ENCODE measurements around the gene CLRN1.
"Not testable (repeated sequence)": the region's sequence is repeated elsewhere in the genome, so short reads cannot be mapped to it uniquely, and the experiment has no call there.

The CLRN1 gene

GRCh38 chr3:151002003-151002981, 29.8 kb upstream of the CLRN1 start:
- H3K4me1 ChIP-seq (ENCODE audit: control insufficient read depth, insufficient read depth, low read length): no peaks in the 10 kb centered on the region
- no peak overlapping the region for H3K9ac ChIP-seq (ENCODE audit: low read length)
- no peak overlapping the region for H3K27ac ChIP-seq (ENCODE audit: low read depth, low read length)
- no peaks in the 10 kb centered on the region for H3K36me3 ChIP-seq (ENCODE audit: control insufficient read depth, insufficient read depth, low read length)
- H3K4me3 ChIP-seq (ENCODE audit: low read length): no peak overlapping the region
- no peaks in the 10 kb centered on the region for H3K27me3 ChIP-seq (ENCODE audit: control insufficient read depth, insufficient read depth, low read length)

DNA sequence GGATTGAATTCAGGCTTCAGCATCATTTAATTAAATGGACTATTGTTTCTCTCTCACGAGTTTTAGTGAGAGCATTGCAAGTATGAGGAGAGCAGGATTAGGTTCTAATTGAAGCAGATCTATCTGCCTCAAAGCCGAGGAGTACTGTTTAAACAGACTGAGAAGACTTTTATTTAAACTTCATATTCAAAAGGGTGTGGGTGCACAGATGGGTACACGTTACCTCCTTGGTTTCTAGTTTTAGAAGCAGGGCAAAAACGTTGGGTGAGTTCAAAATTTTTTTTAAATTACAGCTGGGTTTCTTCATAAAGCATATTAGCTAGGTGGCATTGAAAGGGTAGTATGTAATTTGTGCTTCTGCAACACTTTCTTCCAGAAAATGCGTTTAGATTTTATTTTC, 26.5 kb upstream of the CLRN1 start:
- Histone ChIP-seq H3K27ac (ENCODE audit: low read depth, low read length) (no peak overlapping the region), H3K36me3 (ENCODE audit: control insufficient read depth, insufficient read depth, low read length) (no peaks in the 10 kb centered on the region), H3K27me3 (ENCODE audit: control insufficient read depth, insufficient read depth, low read length) (no peaks in the 10 kb centered on the region), H3K4me1 (ENCODE audit: control insufficient read depth, insufficient read depth, low read length) (no peaks in the 10 kb centered on the region), H3K9ac (ENCODE audit: low read length) (no peak overlapping the region), H3K4me3 (ENCODE audit: low read length) (no peak overlapping the region)

DNA sequence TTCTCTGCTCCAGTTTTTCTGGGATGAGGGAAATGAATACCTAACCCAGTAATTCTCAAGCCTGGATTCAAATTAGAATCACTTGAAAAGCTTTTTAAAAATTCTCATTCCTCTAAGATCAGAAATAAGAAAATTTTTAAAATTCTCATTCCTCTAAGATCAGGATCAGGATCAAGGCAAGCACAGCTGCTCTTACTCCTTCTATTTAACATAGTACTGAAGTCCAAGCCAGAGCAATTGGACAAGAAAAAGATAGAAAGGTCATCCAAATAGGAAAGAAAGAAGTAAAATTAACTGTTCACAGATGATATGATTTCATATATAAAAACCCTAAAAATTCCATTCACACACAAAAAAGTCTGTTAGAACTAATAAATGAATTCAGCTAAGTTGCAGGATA, 24.2 kb upstream of the CLRN1 start:
- no peaks in the 10 kb centered on the region for H3K27me3 ChIP-seq (ENCODE audit: control insufficient read depth, insufficient read depth, low read length)
- H3K4me3 ChIP-seq (ENCODE audit: low read length): no peak overlapping the region
- no peaks in the 10 kb centered on the region for H3K4me1 ChIP-seq (ENCODE audit: control insufficient read depth, insufficient read depth, low read length)
- H3K36me3 ChIP-seq (ENCODE audit: control insufficient read depth, insufficient read depth, low read length): no peaks in the 10 kb centered on the region
- no peak overlapping the region for H3K27ac ChIP-seq (ENCODE audit: low read depth, low read length)
- H3K9ac ChIP-seq (ENCODE audit: low read length): no peak overlapping the region

GRCh38 chr3:150995510-150995909, 23.0 kb upstream of the CLRN1 start:
- Histone ChIP-seq H3K27me3 (ENCODE audit: control insufficient read depth, insufficient read depth, low read length) (no peaks in the 10 kb centered on the region), H3K27ac (ENCODE audit: low read depth, low read length) (no peak overlapping the region)

DNA sequence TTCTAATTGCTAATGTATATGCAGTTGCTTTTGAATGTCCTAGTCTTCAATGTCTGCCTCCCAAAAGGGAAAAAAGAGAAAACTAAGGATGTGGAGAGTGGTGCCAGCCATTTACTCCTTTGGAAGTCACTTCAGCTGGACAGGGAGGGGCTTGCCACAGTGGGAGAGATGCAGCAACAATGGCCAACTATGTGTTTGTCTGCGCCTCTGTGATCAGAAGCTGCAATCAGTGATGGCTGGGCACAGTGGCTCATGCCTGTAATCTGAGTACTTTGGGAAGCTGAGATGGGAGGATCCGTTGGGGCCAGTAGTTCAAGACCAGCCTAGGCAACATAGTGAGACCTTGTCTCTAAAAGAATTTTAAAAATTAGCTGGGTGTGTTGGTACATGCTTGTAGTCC, 16.7 kb upstream of the CLRN1 start:
- Histone ChIP-seq H3K27ac (ENCODE audit: low read depth, low read length) (no peak overlapping the region), H3K4me3 (ENCODE audit: low read length) (no peak overlapping the region), H3K36me3 (ENCODE audit: control insufficient read depth, insufficient read depth, low read length) (no peaks in the 10 kb centered on the region), H3K4me1 (ENCODE audit: control insufficient read depth, insufficient read depth, low read length) (no peaks in the 10 kb centered on the region), H3K9ac (ENCODE audit: low read length) (no peak overlapping the region), H3K27me3 (ENCODE audit: control insufficient read depth, insufficient read depth, low read length) (no peaks in the 10 kb centered on the region)

More at GRCh38 chr3:150995510-150995909, 23.0 kb upstream of the CLRN1 start:
- H3K4me1 ChIP-seq (ENCODE audit: control insufficient read depth, insufficient read depth, low read length): no peaks in the 10 kb centered on the region
- no peaks in the 10 kb centered on the region for H3K36me3 ChIP-seq (ENCODE audit: control insufficient read depth, insufficient read depth, low read length)
- H3K4me3 ChIP-seq (ENCODE audit: low read length): no peak overlapping the region
- H3K9ac ChIP-seq (ENCODE audit: low read length): no peak overlapping the region

- H3K4me3 ChIP-seq (ENCODE audit: low read length); H3K9ac ChIP-seq (ENCODE audit: low read length); H3K27me3 ChIP-seq (ENCODE audit: control insufficient read depth, insufficient read depth, low read length); H3K4me1 ChIP-seq (ENCODE audit: control insufficient read depth, insufficient read depth, low read length); H3K27ac ChIP-seq (ENCODE audit: low read depth, low read length); H3K36me3 ChIP-seq (ENCODE audit: control insufficient read depth, insufficient read depth, low read length): not testable (repeated sequence)
These were observed 15.9 kb upstream of the CLRN1 start for GRCh38 chr3:150988395-150988794.

- Histone ChIP-seq H3K27ac (ENCODE audit: low read depth, low read length) (no peak overlapping the region), H3K4me3 (ENCODE audit: low read length) (no peak overlapping the region), H3K9ac (ENCODE audit: low read length) (no peak overlapping the region), H3K36me3 (ENCODE audit: control insufficient read depth, insufficient read depth, low read length) (no peaks in the 10 kb centered on the region), H3K4me1 (ENCODE audit: control insufficient read depth, insufficient read depth, low read length) (no peaks in the 10 kb centered on the region), H3K27me3 (ENCODE audit: control insufficient read depth, insufficient read depth, low read length) (no peaks in the 10 kb centered on the region)
These were observed 13.2 kb upstream of the CLRN1 start for GRCh38 chr3:150985711-150986110.

- Histone ChIP-seq H3K27me3 (ENCODE audit: control insufficient read depth, insufficient read depth, low read length) (no peaks in the 10 kb centered on the region), H3K4me1 (ENCODE audit: control insufficient read depth, insufficient read depth, low read length) (no peaks in the 10 kb centered on the region), H3K27ac (ENCODE audit: low read depth, low read length) (no peak overlapping the region), H3K36me3 (ENCODE audit: control insufficient read depth, insufficient read depth, low read length) (no peaks in the 10 kb centered on the region), H3K4me3 (ENCODE audit: low read length) (no peak overlapping the region), H3K9ac (ENCODE audit: low read length) (no peak overlapping the region)
These were observed 11.5 kb upstream of the CLRN1 start for GRCh38 chr3:150984066-150984465.

DNA sequence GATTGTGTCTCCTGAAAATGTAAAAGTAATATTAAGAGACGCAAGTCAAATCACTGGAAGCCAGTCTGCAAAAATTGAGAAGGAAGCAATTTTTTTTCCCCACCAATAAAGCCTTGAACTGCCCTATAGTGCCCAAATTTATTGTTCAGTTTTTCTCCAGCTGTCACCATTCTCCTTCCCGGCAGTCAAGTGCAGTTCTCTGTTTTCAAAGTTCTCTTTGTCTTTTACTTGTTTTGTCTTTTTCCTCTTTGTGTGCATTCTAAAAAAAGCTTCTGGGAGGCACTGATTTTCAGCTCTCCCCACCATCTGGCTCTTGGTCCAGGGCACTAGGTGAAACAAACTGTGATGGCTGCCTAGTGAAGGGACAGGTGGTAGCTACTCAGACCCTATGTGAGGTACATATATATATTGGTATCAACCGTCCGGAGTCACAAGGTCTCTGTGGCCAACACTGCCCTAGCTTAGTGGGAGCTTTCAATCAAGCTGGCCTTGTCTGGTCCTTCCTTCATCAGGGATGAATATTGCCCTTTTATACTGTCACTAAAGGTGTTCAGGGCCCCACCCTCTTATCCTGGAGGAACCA, 6.1 kb upstream of the CLRN1 start:
- no peak overlapping the region for H3K9ac ChIP-seq (ENCODE audit: low read length)
- no peaks in the 10 kb centered on the region for H3K27me3 ChIP-seq (ENCODE audit: control insufficient read depth, insufficient read depth, low read length)
- H3K36me3 ChIP-seq (ENCODE audit: control insufficient read depth, insufficient read depth, low read length): no peaks in the 10 kb centered on the region
- no peak overlapping the region for H3K4me3 ChIP-seq (ENCODE audit: low read length)
- no peaks in the 10 kb centered on the region for H3K4me1 ChIP-seq (ENCODE audit: control insufficient read depth, insufficient read depth, low read length)
- H3K27ac ChIP-seq (ENCODE audit: low read depth, low read length): no peak overlapping the region

GRCh38 chr3:150975992-150976368, 3.5 kb upstream of the CLRN1 start:
- Histone ChIP-seq H3K9ac (ENCODE audit: low read length) (no peak overlapping the region), H3K27ac (ENCODE audit: low read depth, low read length) (no peak overlapping the region), H3K36me3 (ENCODE audit: control insufficient read depth, insufficient read depth, low read length) (no peaks in the 10 kb centered on the region), H3K27me3 (ENCODE audit: control insufficient read depth, insufficient read depth, low read length) (no peaks in the 10 kb centered on the region), H3K4me3 (ENCODE audit: low read length) (no peak overlapping the region), H3K4me1 (ENCODE audit: control insufficient read depth, insufficient read depth, low read length) (no peaks in the 10 kb centered on the region)

- Histone ChIP-seq H3K9ac (ENCODE audit: low read length) (no peak overlapping the region), H3K36me3 (ENCODE audit: control insufficient read depth, insufficient read depth, low read length) (no peaks in the 10 kb centered on the region), H3K27ac (ENCODE audit: low read depth, low read length) (no peak overlapping the region), H3K4me1 (ENCODE audit: control insufficient read depth, insufficient read depth, low read length) (no peaks in the 10 kb centered on the region), H3K4me3 (ENCODE audit: low read length) (no peak overlapping the region), H3K27me3 (ENCODE audit: control insufficient read depth, insufficient read depth, low read length) (no peaks in the 10 kb centered on the region)
These were observed 2.8 kb upstream of the CLRN1 start for GRCh38 chr3:150975086-150975991.

GRCh38 chr3:150970665-150971324, 1.7 kb downstream of the CLRN1 start:
- no peaks in the 10 kb centered on the region for H3K4me1 ChIP-seq (ENCODE audit: control insufficient read depth, insufficient read depth, low read length)
- H3K27ac ChIP-seq (ENCODE audit: low read depth, low read length): no peak overlapping the region
- no peaks in the 10 kb centered on the region for H3K36me3 ChIP-seq (ENCODE audit: control insufficient read depth, insufficient read depth, low read length)
- H3K9ac ChIP-seq (ENCODE audit: low read length): no peak overlapping the region
- no peak overlapping the region for H3K4me3 ChIP-seq (ENCODE audit: low read length)
- H3K27me3 ChIP-seq (ENCODE audit: control insufficient read depth, insufficient read depth, low read length): no peaks in the 10 kb centered on the region
